Osteocyte (in vitro differentiated cells): ENCODE measurements around the gene CCDC60. TPM values are rescaled to one million over a fixed set of nuclear protein-coding genes. Genes with fewer than 3 reads are reported as not detected.

ENCODE experiments used
- DNase-seq: peaks from one replicate; pipeline ENCODE4 v3.0.0; 2021; ENCODE audit warnings: mixed read lengths; ENCODE audit not compliant: unreplicated experiment; ENCODE audit errors: extremely low spot score
- H3K27ac Mint-ChIP-seq: one replicate; pipeline ENCODE4 v1.8.0; 2021; ENCODE audit warnings: mild to moderate bottlenecking, mixed read lengths; ENCODE audit not compliant: unreplicated experiment
- H3K27me3 Mint-ChIP-seq: one replicate; pipeline ENCODE4 v1.8.0; 2021; ENCODE audit warnings: mixed read lengths; ENCODE audit not compliant: unreplicated experiment
- H3K36me3 Mint-ChIP-seq: one replicate; pipeline ENCODE4 v1.8.0; 2021; ENCODE audit warnings: mixed read lengths; ENCODE audit not compliant: unreplicated experiment
- H3K4me1 Mint-ChIP-seq: one replicate; pipeline ENCODE4 v1.8.0; 2021; ENCODE audit warnings: mixed read lengths; ENCODE audit not compliant: unreplicated experiment
- H3K4me3 Mint-ChIP-seq: one replicate; pipeline ENCODE4 v1.8.0; 2021; ENCODE audit warnings: mild to moderate bottlenecking, moderate library complexity, mixed read lengths; ENCODE audit not compliant: unreplicated experiment
- H3K9me3 Mint-ChIP-seq: one replicate; pipeline ENCODE4 v1.8.0; 2021; ENCODE audit warnings: mixed read lengths; ENCODE audit not compliant: unreplicated experiment
- CTCF ChIP-seq: fragments of 200-600 bp; sonication (generic); IDR thresholded peaks from 2 replicates; pipeline ENCODE4 v1.5.0; 2021; ENCODE audit warnings: antibody characterized with exemption, mild to moderate bottlenecking, moderate library complexity
- total RNA-seq: library from RNA; stranded (reverse); gene quantifications from 2 replicates; pipeline ENCODE4 v1.2.1, GENCODE V29; 2021

Gene CCDC60
- total RNA-seq, 1 donor from 2014 or later: not detected

- Mint-ChIP-seq H3K36me3 (no peaks in the 10 kb centered on the region), H3K27ac (no peak overlapping the region), H3K4me1 (no peaks in the 10 kb centered on the region), H3K27me3 (no peaks in the 10 kb centered on the region), H3K4me3 (no peak overlapping the region), H3K9me3 (peaks cover 34% of the 10 kb centered on the region)
- TF ChIP-seq CTCF: no peak
- DNase-seq: no peak
These were observed 44.4 kb downstream of the CCDC60 start for GRCh38 chr12:119378903-119379302.

GRCh38 chr12:119381471-119382235 lies 47.1 kb downstream of the CCDC60 start:
- H3K9me3 Mint-ChIP-seq: peaks cover 48% of the 10 kb centered on the region
- H3K4me3 Mint-ChIP-seq: no peak overlapping the region
- no peaks in the 10 kb centered on the region for H3K4me1 Mint-ChIP-seq
- DNase-seq: no peak
- no peaks in the 10 kb centered on the region for H3K27me3 Mint-ChIP-seq
- TF ChIP-seq CTCF: no peak
- no peaks in the 10 kb centered on the region for H3K36me3 Mint-ChIP-seq
- H3K27ac Mint-ChIP-seq: no peak overlapping the region

- H3K9me3 Mint-ChIP-seq: peaks cover 43% of the 10 kb centered on the region
- H3K27ac Mint-ChIP-seq: no peak overlapping the region
- H3K27me3 Mint-ChIP-seq: no peaks in the 10 kb centered on the region
- no peak for TF ChIP-seq CTCF
- no peak overlapping the region for H3K4me3 Mint-ChIP-seq
- DNase-seq: no peak
- H3K4me1 Mint-ChIP-seq: no peaks in the 10 kb centered on the region
- H3K36me3 Mint-ChIP-seq: no peaks in the 10 kb centered on the region
These were observed 48.7 kb downstream of the CCDC60 start for GRCh38 chr12:119383206-119383605.

GRCh38 chr12:119384340-119384739 lies 49.8 kb downstream of the CCDC60 start:
- no peaks in the 10 kb centered on the region for H3K4me1 Mint-ChIP-seq

More at GRCh38 chr12:119384340-119384739, 49.8 kb downstream of the CCDC60 start:
- no peak for DNase-seq
- TF ChIP-seq CTCF: no peak
- no peak overlapping the region for H3K27ac Mint-ChIP-seq
- H3K4me3 Mint-ChIP-seq: no peak overlapping the region
- H3K27me3 Mint-ChIP-seq: no peaks in the 10 kb centered on the region
- peaks cover 43% of the 10 kb centered on the region for H3K9me3 Mint-ChIP-seq
- H3K36me3 Mint-ChIP-seq: no peaks in the 10 kb centered on the region
